ENCODE data around the gene CNKSR3. TPM values are rescaled to one million over a fixed set of nuclear protein-coding genes. Genes with fewer than 3 reads are reported as not detected.
A peak's percentile ranks its signal among the peaks of the same experiment; 100 is the strongest.

Gene CNKSR3
- 9.6 TPM for polyA plus RNA-seq (2013, experiment 1 of 2)
- polyA plus RNA-seq (2013, experiment 2 of 2): 9.0 TPM

DNA sequence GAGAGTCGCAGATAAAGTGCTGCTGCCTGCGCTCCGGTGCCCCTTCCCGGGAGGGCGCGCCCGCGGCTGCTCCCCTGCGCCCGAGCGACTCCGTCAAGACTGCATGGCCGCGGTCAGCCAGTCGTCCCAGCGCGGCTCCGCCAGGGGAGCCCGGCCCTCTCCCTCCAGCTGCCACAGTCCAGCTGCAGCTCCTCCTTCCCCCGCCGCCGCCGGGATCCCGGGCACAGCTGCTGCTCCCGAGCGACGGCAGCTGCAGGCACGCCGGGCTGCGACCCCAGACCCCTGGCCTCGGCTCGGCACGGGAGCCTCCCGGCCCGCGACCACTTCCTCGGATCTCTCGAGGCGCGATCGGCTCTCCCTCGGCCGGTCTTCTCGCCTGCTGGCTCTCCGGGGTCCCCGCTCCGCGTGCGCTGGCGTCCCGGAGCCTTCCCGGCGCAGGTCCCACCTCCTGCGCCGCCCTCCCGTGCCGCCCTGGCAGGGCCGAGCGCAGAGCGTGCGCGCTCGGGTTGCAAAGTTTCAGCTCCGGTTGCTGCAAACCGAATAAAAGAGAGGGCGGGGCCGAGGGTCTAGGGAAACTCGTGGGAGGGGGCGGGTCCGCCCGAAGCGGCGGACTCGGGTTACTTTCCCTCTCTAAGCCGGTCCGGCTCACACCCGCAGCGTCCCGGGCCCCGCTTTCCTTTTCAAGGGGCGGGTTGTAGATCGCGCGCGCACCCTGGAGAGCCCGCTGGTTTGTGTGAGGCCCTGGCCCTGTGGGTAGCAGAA lies at the start of gene CNKSR3:
Gene CNKSR3, minus strand, starts transcription at position 542 of the 762 bp plus-strand sequence. CDS start 571 bp downstream, outside the sequence.
- no peaks in the 10 kb centered on the region for H3K27me3 ChIP-seq (ENCODE audit: insufficient read depth, low read length, poor library complexity)
- peak within 1 kb of the TSS; percentile 53 for H3K23ac ChIP-seq (ENCODE audit: low read length)
- peak within 1 kb of the TSS; percentile 49 for H2BK5ac ChIP-seq (ENCODE audit: low read length)
- peak; percentile 95 for DNase-seq
- H3K79me1 ChIP-seq (ENCODE audit: low read length): peaks cover 2% of the 10 kb centered on the region
- H3K4me1 ChIP-seq (ENCODE audit: control insufficient read depth, low read depth, low read length): peaks cover 7% of the 10 kb centered on the region
- no peak within 1 kb of the TSS for H4K5ac ChIP-seq (ENCODE audit: low read length)
- peak within 1 kb of the TSS; percentile 84 for H3K9ac ChIP-seq (ENCODE audit: low read length)
- no peak within 1 kb of the TSS for H2BK120ac ChIP-seq (ENCODE audit: low read depth, low read length)
- H4K8ac ChIP-seq (ENCODE audit: low read depth, low read length): no peak within 1 kb of the TSS
- no CpG with 5 or more reads among the region's 86 CpGs for WGBS (ENCODE audit: extremely low coverage, insufficient coverage, low lambda C conversion rate)
- peak within 1 kb of the TSS; percentile 93 for H3K56ac ChIP-seq (ENCODE audit: low read length)
- H3K27ac ChIP-seq (ENCODE audit: low read depth, low read length): peak within 1 kb of the TSS; percentile 78
- H3K18ac ChIP-seq (ENCODE audit: low read length): peak within 1 kb of the TSS; percentile 34
- H3K4me3 ChIP-seq (ENCODE audit: low read length): peak within 1 kb of the TSS; percentile 91
- no peaks in the 10 kb centered on the region for H3K36me3 ChIP-seq (ENCODE audit: control insufficient read depth, insufficient read depth, low read length)
- peaks cover 44% of the 10 kb centered on the region for H3K79me2 ChIP-seq (ENCODE audit: control insufficient read depth, insufficient read depth, low read length)
- peak within 1 kb of the TSS; percentile 51 for H3K4me2 ChIP-seq (ENCODE audit: low read length)
- H3K4ac ChIP-seq (ENCODE audit: low read depth, low read length): peak within 1 kb of the TSS; percentile 75
- H2BK15ac ChIP-seq (replicated peaks; ENCODE audit: low read depth): no peak within 1 kb of the TSS
- H2AK5ac ChIP-seq (ENCODE audit: low read length): no peak within 1 kb of the TSS

DNA sequence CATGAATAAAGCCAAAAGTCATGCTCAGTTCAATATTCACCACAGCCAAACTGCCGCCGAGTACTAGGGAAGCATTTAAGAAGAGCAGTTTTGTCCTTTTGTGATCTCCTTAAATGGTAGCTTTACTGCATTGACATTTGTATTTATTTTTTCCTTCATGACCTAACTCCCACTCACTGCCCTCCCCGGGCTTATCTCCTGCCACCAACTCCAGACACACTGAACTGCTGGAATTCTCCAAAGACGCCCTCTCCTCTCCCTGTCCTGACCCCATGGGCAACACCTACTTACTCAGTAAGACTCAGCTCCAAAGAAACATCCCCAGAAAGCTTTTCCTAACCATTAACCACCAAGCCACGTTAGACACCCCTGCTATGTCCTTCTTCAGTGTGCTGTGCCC lies 48.5 kb upstream of the CNKSR3 start:
- DNase-seq: no peak
- Histone ChIP-seq H3K27ac (ENCODE audit: low read depth, low read length) (no peak overlapping the region), H3K4me2 (ENCODE audit: low read length) (no peak overlapping the region), H3K56ac (ENCODE audit: low read length) (no peak overlapping the region), H2AK5ac (ENCODE audit: low read length) (no peak overlapping the region), H3K79me2 (ENCODE audit: control insufficient read depth, insufficient read depth, low read length) (no peaks in the 10 kb centered on the region), H3K79me1 (ENCODE audit: low read length) (no peaks in the 10 kb centered on the region), H4K5ac (ENCODE audit: low read length) (no peak overlapping the region), H2BK120ac (ENCODE audit: low read depth, low read length) (no peak overlapping the region), H3K27me3 (ENCODE audit: insufficient read depth, low read length, poor library complexity) (no peaks in the 10 kb centered on the region), H3K9ac (ENCODE audit: low read length) (no peak overlapping the region), H3K23ac (ENCODE audit: low read length) (no peak overlapping the region), H2BK15ac (replicated peaks; ENCODE audit: low read depth) (no peak overlapping the region), H3K36me3 (ENCODE audit: control insufficient read depth, insufficient read depth, low read length) (no peaks in the 10 kb centered on the region), H4K8ac (ENCODE audit: low read depth, low read length) (no peak overlapping the region), H2BK5ac (ENCODE audit: low read length) (no peak overlapping the region), H3K4me3 (ENCODE audit: low read length) (no peak overlapping the region), H3K18ac (ENCODE audit: low read length) (no peak overlapping the region), H3K4me1 (ENCODE audit: control insufficient read depth, low read depth, low read length) (no peaks in the 10 kb centered on the region), H3K4ac (ENCODE audit: low read depth, low read length) (no peak overlapping the region)
- no CpG with 5 or more reads among the region's 5 CpGs for WGBS (ENCODE audit: extremely low coverage, insufficient coverage, low lambda C conversion rate)

DNA sequence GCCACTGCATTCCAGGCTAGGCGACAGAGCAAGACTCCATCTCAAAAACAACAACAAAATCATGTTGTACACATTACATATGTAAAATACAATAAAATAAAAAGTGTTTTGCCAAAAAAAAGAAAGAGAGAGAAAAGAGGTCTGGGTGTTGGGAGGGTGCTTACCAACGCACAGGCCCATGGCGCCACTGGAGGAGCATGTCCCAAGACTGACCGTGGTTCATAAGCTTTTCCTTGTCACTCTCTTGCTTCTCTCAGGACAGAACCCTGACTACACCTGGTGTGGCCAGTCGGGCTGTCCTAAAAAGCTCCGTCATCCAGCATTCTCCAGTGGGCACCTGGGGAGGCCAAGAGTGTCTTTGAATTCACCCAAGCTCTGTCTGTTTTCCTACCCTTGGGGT lies 48.0 kb upstream of the CNKSR3 start:
- H3K4me1 ChIP-seq (ENCODE audit: control insufficient read depth, low read depth, low read length): no peaks in the 10 kb centered on the region
- no peak overlapping the region for H2BK5ac ChIP-seq (ENCODE audit: low read length)
- H2AK5ac ChIP-seq (ENCODE audit: low read length): no peak overlapping the region
- WGBS (ENCODE audit: extremely low coverage, insufficient coverage, low lambda C conversion rate): no CpG with 5 or more reads among the region's 6 CpGs
- no peak overlapping the region for H2BK15ac ChIP-seq (replicated peaks; ENCODE audit: low read depth)
- no peak overlapping the region for H3K4ac ChIP-seq (ENCODE audit: low read depth, low read length)
- H3K23ac ChIP-seq (ENCODE audit: low read length): no peak overlapping the region
- no peak for DNase-seq
- H3K9ac ChIP-seq (ENCODE audit: low read length): no peak overlapping the region
- no peaks in the 10 kb centered on the region for H3K36me3 ChIP-seq (ENCODE audit: control insufficient read depth, insufficient read depth, low read length)
- H3K27me3 ChIP-seq (ENCODE audit: insufficient read depth, low read length, poor library complexity): no peaks in the 10 kb centered on the region
- no peak overlapping the region for H3K4me3 ChIP-seq (ENCODE audit: low read length)
- H3K4me2 ChIP-seq (ENCODE audit: low read length): no peak overlapping the region
- H4K8ac ChIP-seq (ENCODE audit: low read depth, low read length): no peak overlapping the region
- H3K27ac ChIP-seq (ENCODE audit: low read depth, low read length): no peak overlapping the region
- H3K79me2 ChIP-seq (ENCODE audit: control insufficient read depth, insufficient read depth, low read length): no peaks in the 10 kb centered on the region
- no peak overlapping the region for H4K5ac ChIP-seq (ENCODE audit: low read length)
- H3K18ac ChIP-seq (ENCODE audit: low read length): no peak overlapping the region
- H3K79me1 ChIP-seq (ENCODE audit: low read length): no peaks in the 10 kb centered on the region
- no peak overlapping the region for H3K56ac ChIP-seq (ENCODE audit: low read length)
- no peak overlapping the region for H2BK120ac ChIP-seq (ENCODE audit: low read depth, low read length)

DNA sequence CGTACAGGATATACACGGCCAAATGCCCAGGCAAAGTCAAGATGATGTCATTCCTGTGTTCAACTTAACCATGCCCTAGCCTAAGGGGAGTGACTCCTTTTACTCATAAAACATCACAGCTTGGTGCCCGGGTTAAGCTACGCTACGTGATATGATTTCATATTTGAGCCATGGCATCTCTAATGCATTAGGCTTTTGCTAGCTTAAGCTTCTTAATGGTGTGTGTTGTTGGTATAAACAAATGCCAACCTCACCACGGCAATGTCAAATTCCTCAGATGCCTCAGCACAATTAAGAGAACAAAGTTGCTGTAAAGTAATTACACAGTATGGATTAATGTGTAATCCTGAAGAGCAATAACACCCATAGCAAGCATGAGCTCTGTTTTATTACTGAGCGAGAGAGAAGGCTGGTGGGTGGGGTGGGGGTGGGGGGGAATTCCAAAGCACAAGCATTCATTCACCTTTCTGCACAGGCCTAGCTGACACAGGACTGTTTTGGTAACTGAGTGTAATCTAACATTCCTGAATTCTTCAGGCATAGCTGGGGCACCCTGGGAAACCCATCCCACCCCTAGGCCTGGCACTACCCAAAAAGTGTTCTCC lies 44.7 kb upstream of the CNKSR3 start:
- DNase-seq: peak; percentile 64

DNA sequence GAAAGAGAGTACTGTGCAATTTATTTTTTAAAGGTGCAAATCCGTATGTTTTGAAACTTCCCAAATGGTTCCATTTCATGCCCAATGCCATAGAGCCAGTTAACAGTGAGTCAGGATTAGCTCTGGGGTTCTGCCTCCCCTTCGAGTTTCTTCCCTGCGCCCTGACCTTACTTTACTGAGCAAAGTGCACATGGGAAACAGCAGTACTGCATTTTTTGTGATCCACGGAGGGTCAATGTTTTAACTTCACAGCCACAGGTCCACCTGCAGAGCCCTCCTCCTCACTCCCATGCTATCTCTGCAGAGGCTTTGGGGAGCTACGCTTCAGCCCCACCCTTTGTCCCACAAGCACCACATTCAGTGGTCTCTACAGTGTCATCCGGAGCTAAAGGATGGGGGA lies 44.0 kb upstream of the CNKSR3 start:
- H2BK5ac ChIP-seq (ENCODE audit: low read length): no peak overlapping the region
- no peak overlapping the region for H3K4me3 ChIP-seq (ENCODE audit: low read length)
- H3K79me2 ChIP-seq (ENCODE audit: control insufficient read depth, insufficient read depth, low read length): no peaks in the 10 kb centered on the region
- no peak overlapping the region for H2BK15ac ChIP-seq (replicated peaks; ENCODE audit: low read depth)
- H3K18ac ChIP-seq (ENCODE audit: low read length): no peak overlapping the region
- H3K79me1 ChIP-seq (ENCODE audit: low read length): no peaks in the 10 kb centered on the region
- no peak overlapping the region for H3K23ac ChIP-seq (ENCODE audit: low read length)
- H3K56ac ChIP-seq (ENCODE audit: low read length): no peak overlapping the region
- no peaks in the 10 kb centered on the region for H3K4me1 ChIP-seq (ENCODE audit: control insufficient read depth, low read depth, low read length)
- no peak overlapping the region for H3K27ac ChIP-seq (ENCODE audit: low read depth, low read length)
- H4K8ac ChIP-seq (ENCODE audit: low read depth, low read length): no peak overlapping the region
- no peak overlapping the region for H2AK5ac ChIP-seq (ENCODE audit: low read length)
- H3K9ac ChIP-seq (ENCODE audit: low read length): no peak overlapping the region
- no peak overlapping the region for H2BK120ac ChIP-seq (ENCODE audit: low read depth, low read length)
- no peak for DNase-seq
- no peak overlapping the region for H4K5ac ChIP-seq (ENCODE audit: low read length)
- no CpG with 5 or more reads among the region's 6 CpGs for WGBS (ENCODE audit: extremely low coverage, insufficient coverage, low lambda C conversion rate)
- H3K4ac ChIP-seq (ENCODE audit: low read depth, low read length): no peak overlapping the region
- H3K4me2 ChIP-seq (ENCODE audit: low read length): no peak overlapping the region
- no peaks in the 10 kb centered on the region for H3K27me3 ChIP-seq (ENCODE audit: insufficient read depth, low read length, poor library complexity)
- H3K36me3 ChIP-seq (ENCODE audit: control insufficient read depth, insufficient read depth, low read length): no peaks in the 10 kb centered on the region

More for the DNA sequence above, 44.7 kb upstream of the CNKSR3 start:
- Histone ChIP-seq H3K27ac (ENCODE audit: low read depth, low read length) (no peak overlapping the region), H3K36me3 (ENCODE audit: control insufficient read depth, insufficient read depth, low read length) (no peaks in the 10 kb centered on the region), H3K79me1 (ENCODE audit: low read length) (no peaks in the 10 kb centered on the region), H2BK120ac (ENCODE audit: low read depth, low read length) (no peak overlapping the region), H3K18ac (ENCODE audit: low read length) (no peak overlapping the region), H2AK5ac (ENCODE audit: low read length) (no peak overlapping the region), H3K4ac (ENCODE audit: low read depth, low read length) (no peak overlapping the region), H2BK15ac (replicated peaks; ENCODE audit: low read depth) (no peak overlapping the region), H3K9ac (ENCODE audit: low read length) (no peak overlapping the region), H3K4me1 (ENCODE audit: control insufficient read depth, low read depth, low read length) (no peaks in the 10 kb centered on the region), H3K4me2 (ENCODE audit: low read length) (no peak overlapping the region), H4K8ac (ENCODE audit: low read depth, low read length) (no peak overlapping the region), H3K23ac (ENCODE audit: low read length) (no peak overlapping the region), H3K56ac (ENCODE audit: low read length) (no peak overlapping the region), H3K27me3 (ENCODE audit: insufficient read depth, low read length, poor library complexity) (no peaks in the 10 kb centered on the region), H2BK5ac (ENCODE audit: low read length) (no peak overlapping the region), H3K79me2 (ENCODE audit: control insufficient read depth, insufficient read depth, low read length) (no peaks in the 10 kb centered on the region), H4K5ac (ENCODE audit: low read length) (no peak overlapping the region), H3K4me3 (ENCODE audit: low read length) (no peak overlapping the region)
- WGBS (ENCODE audit: extremely low coverage, insufficient coverage, low lambda C conversion rate): no CpG with 5 or more reads among the region's 7 CpGs
